Esophagus muscularis mucosa (tissue), 4 donors: ENCODE data around the gene MSH2. TPM values are rescaled to one million over a fixed set of nuclear protein-coding genes. Genes with fewer than 3 reads are reported as not detected.

ENCODE experiments used
- DNase-seq: peaks from one replicate; pipeline ENCODE4 v3.0.0-alpha.2; 2017; ENCODE audit errors: extremely low spot score
- H3K27ac ChIP-seq, 4 donors: fragments of 200-600 bp; sonication (generic); replicated peaks in 1 of 4; 1 replicate in 3 of 4; 2 replicates in 1 of 4; pipeline ENCODE4 v1.5.1; 2016 to 2019; ENCODE audit warnings: mild to moderate bottlenecking in 1 of 4
- H3K27me3 ChIP-seq, 4 donors: fragments of 200-600 bp; sonication (generic); one replicate each; pipeline versions ENCODE4 v1.5.1 to v1.6.0; 2016 to 2019
- H3K36me3 ChIP-seq, 4 donors: fragments of 200-600 bp; sonication (generic); one replicate each; pipeline ENCODE4 v1.5.1; 2016 to 2019
- H3K4me1 ChIP-seq, 4 donors: fragments of 200-600 bp; sonication (generic); one replicate each; pipeline ENCODE4 v1.5.1; 2016 to 2019
- H3K4me3 ChIP-seq, 4 donors: fragments of 200-600 bp; sonication (generic); 1 replicate in 2 of 4; 2 replicates in 2 of 4; pipeline ENCODE4 v1.5.1; 2016 to 2019; ENCODE audit warnings: mild to moderate bottlenecking in 4 of 4, moderate library complexity in 1 of 4
- H3K9me3 ChIP-seq, 4 donors: fragments of 200-600 bp; sonication (generic); 1 replicate in 3 of 4; 2 replicates in 1 of 4; pipeline ENCODE4 v1.5.1; 2016 to 2019
- EP300 ChIP-seq: sonication (generic); formaldehyde crosslinking; IDR thresholded peaks from one replicate; pipeline ENCODE4 v1.6.1; 2017; ENCODE audit warnings: antibody characterized with exemption
- POLR2A ChIP-seq: fragments of 450-650 bp; IDR thresholded peaks from one replicate; pipeline ENCODE4 v1.6.1; 2017; ENCODE audit warnings: antibody characterized with exemption, moderate library complexity, mild to moderate bottlenecking, low read depth
- POLR2AphosphoS5 ChIP-seq, 2 donors: sonication (generic); formaldehyde crosslinking; IDR thresholded peaks; one replicate each; pipeline ENCODE4 v1.6.1; 2017; ENCODE audit warnings: antibody characterized with exemption in 2 of 2
- WGBS: methylation state at CpG from one replicate; pipeline ENCODE4 v1.1.5; 2018; 5-methylcytosine and 5-hydroxymethylcytosine counted together
- intact Hi-C: fragments of 100-400 bp; cut with DNase I; formaldehyde crosslinking; loops from one replicate; pipeline ENCODE4 v1.15.1; 2023
- total RNA-seq, 4 donors: library from RNA; depleted of rRNA; stranded (reverse); fragments of >200 nt; gene quantifications; one replicate each; pipeline versions ENCODE4 v1.1.0 to v1.2.1, GENCODE V29; 2016
- TF ChIP-seq, protein P1 (sequence below), 3 experiments: fragments of 200-600 bp in 2 of 3; fragments of 450-650 bp in 1 of 3; sonication (generic) in 2 of 3; IDR thresholded peaks; one replicate each; pipeline ENCODE4 v1.5.1; 2017 to 2019; ENCODE audit warnings: antibody characterized with exemption in 3 of 3, mild to moderate bottlenecking in 2 of 3, moderate library complexity in 1 of 3

The MSH2 gene
- total RNA-seq, 4 donors from 2014 or later, result 5.6 to 9.9 (median 7.6) TPM

DNA sequence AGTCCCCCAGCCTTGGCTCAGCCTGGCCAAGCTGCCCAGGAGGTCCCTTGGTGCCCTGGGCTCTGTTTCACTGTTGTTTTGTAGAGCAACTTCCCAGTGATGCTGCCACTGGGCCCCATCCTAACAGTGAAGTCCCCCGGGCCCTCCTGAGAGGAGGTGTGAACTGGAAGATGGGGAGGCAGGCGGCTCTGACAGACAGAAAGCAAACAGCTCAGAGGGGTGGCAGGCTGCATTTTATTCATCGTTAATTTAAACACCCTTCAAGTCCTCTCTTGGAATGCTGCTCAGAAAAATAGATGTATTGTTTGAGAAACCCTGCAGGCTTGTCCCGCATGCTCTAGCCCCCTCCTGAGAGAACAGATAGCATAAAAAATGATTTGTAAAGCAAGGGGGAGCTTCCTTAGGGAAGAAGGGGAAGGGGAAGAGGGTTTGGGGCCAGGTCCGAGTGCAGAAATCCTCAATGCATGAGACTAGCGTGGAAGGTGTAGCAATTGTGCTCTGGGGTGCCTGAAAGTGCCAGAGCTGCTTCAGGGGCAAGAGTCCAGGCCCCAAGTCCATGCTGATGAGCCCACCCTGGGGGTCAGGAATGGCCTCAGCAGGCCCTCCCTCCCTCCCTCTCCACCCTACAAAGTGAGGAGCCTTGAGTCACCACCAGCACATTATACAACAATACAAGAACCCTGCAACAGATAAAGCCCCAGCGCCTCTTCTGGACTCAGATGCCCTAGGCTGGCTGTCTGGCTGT is 113.6 kb downstream of the MSH2 start:
- peaks cover 0 to 11% (median 0%) of the 10 kb centered on the region in 4 donors for H3K27me3 ChIP-seq
- no peaks in the 10 kb centered on the region for H3K36me3 ChIP-seq
- H3K4me3 ChIP-seq, result no peak overlapping the region
- H3K4me1 ChIP-seq, result peaks cover 3 to 16% (median 13%) of the 10 kb centered on the region in 4 donors
- H3K27ac ChIP-seq, result no peak overlapping the region
- TF ChIP-seq, protein P1, sequence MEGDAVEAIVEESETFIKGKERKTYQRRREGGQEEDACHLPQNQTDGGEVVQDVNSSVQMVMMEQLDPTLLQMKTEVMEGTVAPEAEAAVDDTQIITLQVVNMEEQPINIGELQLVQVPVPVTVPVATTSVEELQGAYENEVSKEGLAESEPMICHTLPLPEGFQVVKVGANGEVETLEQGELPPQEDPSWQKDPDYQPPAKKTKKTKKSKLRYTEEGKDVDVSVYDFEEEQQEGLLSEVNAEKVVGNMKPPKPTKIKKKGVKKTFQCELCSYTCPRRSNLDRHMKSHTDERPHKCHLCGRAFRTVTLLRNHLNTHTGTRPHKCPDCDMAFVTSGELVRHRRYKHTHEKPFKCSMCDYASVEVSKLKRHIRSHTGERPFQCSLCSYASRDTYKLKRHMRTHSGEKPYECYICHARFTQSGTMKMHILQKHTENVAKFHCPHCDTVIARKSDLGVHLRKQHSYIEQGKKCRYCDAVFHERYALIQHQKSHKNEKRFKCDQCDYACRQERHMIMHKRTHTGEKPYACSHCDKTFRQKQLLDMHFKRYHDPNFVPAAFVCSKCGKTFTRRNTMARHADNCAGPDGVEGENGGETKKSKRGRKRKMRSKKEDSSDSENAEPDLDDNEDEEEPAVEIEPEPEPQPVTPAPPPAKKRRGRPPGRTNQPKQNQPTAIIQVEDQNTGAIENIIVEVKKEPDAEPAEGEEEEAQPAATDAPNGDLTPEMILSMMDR (IDR thresholded peaks at IDR 0.05), result no peak
- no peak for TF ChIP-seq POLR2AphosphoS5 (IDR thresholded peaks at IDR 0.05)
- TF ChIP-seq EP300, result no peak
- no peak for TF ChIP-seq POLR2A
- H3K9me3 ChIP-seq, result no peaks in the 10 kb centered on the region
- intact Hi-C loops, result no loop called here
- DNase-seq, result no peak
- 83% methylated on average over 5 of the region's 7 CpGs for WGBS

DNA sequence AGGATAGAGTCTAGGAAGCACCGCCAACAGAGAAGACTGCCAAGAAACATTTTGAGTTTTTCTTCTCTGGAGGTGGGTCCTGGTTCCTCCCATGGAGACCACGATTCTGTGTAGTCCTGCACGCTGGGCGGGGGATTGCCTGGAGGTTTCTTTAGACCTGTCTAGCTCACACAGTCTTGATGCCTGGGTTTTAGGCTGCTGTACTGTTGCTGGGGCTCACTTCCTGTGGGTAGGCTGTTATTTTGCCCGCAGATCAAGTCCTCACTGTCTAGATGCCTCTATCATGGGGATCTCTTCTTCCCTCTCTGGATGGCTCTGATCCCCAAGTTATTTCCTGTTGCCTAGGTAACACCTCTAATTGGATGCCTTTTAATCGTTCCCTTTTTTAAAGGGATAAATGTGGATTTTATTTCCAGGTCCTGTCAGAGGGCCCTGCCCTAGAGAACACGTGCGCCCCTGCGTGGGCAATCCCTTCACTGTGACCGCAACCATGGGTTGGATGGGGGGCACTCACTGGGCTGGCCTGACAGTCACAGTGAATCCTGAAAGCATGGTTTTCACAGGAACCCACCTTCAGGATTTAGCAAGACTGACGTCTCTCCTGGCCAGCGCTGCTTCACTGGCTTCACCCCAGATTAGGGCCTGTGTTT is 115.7 kb downstream of the MSH2 start:
- intact Hi-C loops, result no loop called here
- no peak overlapping the region for H3K4me3 ChIP-seq
- WGBS, result 92% methylated on average over 12 of the region's 12 CpGs
- DNase-seq, result no peak
- peaks cover 0 to 21% (median 0%) of the 10 kb centered on the region in 4 donors for H3K27me3 ChIP-seq
- no peaks in the 10 kb centered on the region for H3K36me3 ChIP-seq
- no peak overlapping the region for H3K27ac ChIP-seq
- TF ChIP-seq POLR2A (no peak), POLR2AphosphoS5 (IDR thresholded peaks at IDR 0.05) (no peak), EP300 (no peak)
- TF ChIP-seq, protein P1 (IDR thresholded peaks at IDR 0.05), result no peak
- peaks cover 5 to 19% (median 16%) of the 10 kb centered on the region in 4 donors for H3K4me1 ChIP-seq
- no peaks in the 10 kb centered on the region for H3K9me3 ChIP-seq

DNA sequence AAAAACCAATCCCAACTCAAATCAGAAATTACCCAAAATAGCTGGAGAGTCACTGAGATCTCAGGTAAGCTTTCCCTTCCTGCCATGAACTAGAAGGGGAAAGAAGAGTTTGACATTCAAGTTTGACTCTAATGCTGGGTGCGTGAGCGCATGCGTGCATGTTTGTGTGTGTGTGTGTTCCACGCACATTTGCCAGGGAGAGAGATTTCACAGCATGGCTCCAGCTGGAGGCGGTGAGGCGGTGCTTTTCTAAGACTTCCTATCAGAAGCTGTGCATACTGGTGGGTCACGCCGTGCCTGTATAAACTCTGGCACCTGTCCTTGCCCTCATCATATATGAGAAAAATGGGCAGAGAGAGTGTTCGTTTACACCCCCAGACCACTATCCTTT is 116.2 kb downstream of the MSH2 start:
- WGBS, result 92% methylated on average over 9 of the region's 9 CpGs
- DNase-seq, result no peak
- H3K9me3 ChIP-seq, result no peaks in the 10 kb centered on the region
- H3K4me1 ChIP-seq, result peaks cover 5 to 19% (median 16%) of the 10 kb centered on the region in 4 donors
- no peak overlapping the region for H3K27ac ChIP-seq
- TF ChIP-seq EP300 (no peak), POLR2A (no peak), POLR2AphosphoS5 (IDR thresholded peaks at IDR 0.05) (no peak)
- TF ChIP-seq, protein P1 (IDR thresholded peaks at IDR 0.05), result no peak
- no peaks in the 10 kb centered on the region for H3K36me3 ChIP-seq
- peaks cover 0 to 23% (median 0%) of the 10 kb centered on the region in 4 donors for H3K27me3 ChIP-seq
- intact Hi-C loops, result no loop called here
- no peak overlapping the region for H3K4me3 ChIP-seq

DNA sequence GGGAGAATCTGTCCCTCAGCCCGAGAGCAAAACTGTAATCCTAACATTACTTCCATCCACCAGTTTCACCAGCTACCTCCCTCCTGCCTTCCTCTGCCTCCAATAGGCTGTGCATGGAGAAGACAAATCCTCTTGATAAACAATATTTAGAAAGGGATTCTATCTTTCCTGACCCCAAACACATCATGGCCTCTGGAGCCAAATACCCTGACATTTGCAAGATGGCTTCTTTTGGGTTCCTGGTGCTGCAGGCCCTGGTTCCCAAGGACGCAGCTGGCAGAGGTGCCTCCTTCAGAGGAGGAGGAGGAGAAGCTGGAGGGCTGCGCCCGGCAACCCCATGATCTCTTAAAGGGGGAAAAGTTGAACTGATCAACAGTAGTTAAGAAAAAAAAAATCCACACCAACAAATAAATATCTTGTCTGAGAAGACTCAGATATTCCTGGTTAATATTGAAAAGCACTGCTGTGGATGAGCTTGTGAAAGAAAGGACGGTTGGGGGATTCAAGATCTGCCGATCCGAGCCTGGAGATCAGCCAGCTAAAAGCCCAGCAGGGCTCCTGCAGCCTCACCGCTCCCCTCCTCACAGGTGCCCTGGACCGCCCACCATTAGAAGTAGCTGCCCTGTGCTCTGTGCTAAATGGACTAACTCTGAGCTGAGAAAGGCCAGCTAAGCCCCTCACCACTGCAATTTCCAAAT is 116.8 kb downstream of the MSH2 start:
- H3K27ac ChIP-seq, result no peak overlapping the region
- no peaks in the 10 kb centered on the region for H3K9me3 ChIP-seq
- TF ChIP-seq, protein P1 (IDR thresholded peaks at IDR 0.05), result no peak
- TF ChIP-seq EP300 (no peak), POLR2AphosphoS5 (IDR thresholded peaks at IDR 0.05) (no peak), POLR2A (no peak)
- intact Hi-C loops, result no loop called here
- H3K36me3 ChIP-seq, result no peaks in the 10 kb centered on the region
- no peak overlapping the region for H3K4me3 ChIP-seq
- 82% methylated on average over 9 of the region's 9 CpGs for WGBS
- peaks cover 0 to 23% (median 0%) of the 10 kb centered on the region in 4 donors for H3K27me3 ChIP-seq
- peaks cover 5 to 19% (median 16%) of the 10 kb centered on the region in 4 donors for H3K4me1 ChIP-seq
- no peak for DNase-seq
